A673 (cell line): ENCODE results near the gene ZNF341.

Experiments
- CTCF ChIP-seq: fragments of 300-800, 200-600 bp; sonication (generic); conservative IDR thresholded peaks from 2 replicates; pipeline ENCODE4 v1.5.1; 2017; ENCODE audit warnings: low read depth, mild to moderate bottlenecking, antibody characterized with exemption, low read length, moderate library complexity, mixed read lengths
- EZH2 ChIP-seq: fragments of 200-600 bp; sonication (generic); IDR thresholded peaks from 2 replicates; pipeline ENCODE4 v1.6.1; 2017; ENCODE audit warnings: borderline replicate concordance, low read depth, mild to moderate bottlenecking, mixed read lengths, antibody characterized with exemption, low read length; ENCODE audit not compliant: poor library complexity, severe bottlenecking

- TF ChIP-seq CTCF (no peak), EZH2 (no peak)
Measured at GRCh38 chr20:33789109-33789857, 57.5 kb downstream of the ZNF341 start.
